ENCODE measurements around the gene C1orf167.

Gene C1orf167

DNA sequence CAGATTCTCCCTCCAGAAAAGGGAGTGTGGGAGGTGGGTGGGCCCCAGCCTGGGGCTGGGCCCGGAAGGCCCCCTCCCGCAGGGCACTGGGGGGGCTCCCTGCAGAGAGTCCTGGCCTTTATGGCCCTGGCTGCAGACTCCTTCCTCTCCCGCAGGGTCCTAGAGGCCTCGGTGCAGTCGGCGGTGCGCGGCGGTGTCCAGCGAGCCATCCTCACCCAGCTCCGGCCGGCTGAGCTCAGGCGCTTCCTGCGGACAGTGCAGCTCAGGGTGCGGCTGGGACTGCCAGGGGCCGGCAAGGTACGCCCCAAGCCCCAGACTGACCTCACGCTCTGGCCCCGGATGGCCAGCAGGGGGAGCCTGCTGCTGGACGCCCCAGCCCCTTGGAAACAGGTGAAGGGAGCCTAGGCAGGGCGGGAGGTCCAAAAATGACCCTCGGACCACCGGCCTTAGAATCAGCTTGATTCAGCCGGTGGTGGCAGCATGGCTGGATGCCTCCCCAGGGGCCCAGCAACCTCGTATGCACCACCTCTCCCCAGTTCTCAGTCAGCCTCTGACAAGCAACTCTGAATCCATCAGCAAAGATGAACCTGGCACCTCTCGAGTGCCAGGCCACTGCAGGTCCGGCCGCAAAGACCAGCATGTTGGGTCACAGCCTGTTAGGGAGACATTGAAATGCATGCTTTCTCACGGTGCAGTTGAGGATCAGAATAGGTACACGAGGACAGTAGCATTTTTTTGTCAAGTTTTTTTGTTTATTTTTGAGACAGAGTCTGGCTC, 23.2 kb downstream of the C1orf167 start:
- FAIRE-seq (no peak), DNase-seq (ENCODE audit: low spot score) (peak; percentile 56)

DNA sequence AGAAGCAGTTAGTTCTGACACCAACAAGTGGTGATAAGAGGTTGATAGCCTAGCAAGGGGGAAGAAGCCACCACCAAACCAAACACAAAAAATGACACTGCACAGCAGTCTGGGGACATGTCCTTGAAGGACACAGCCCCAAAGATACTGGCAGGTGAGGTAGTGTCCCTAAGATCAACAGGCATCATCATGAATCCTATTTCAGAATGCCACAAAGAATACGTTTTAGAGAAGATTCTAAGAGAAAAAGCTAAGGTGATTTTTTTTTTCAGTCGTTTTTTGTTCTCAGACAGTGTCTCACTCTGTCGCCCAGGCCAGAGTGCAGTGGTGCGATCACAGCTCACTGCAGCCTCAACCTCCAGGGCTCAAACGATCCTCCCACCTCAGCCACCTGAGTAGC, 24.2 kb downstream of the C1orf167 start:
- FAIRE-seq (no peak), DNase-seq (ENCODE audit: low spot score) (no peak)

DNA sequence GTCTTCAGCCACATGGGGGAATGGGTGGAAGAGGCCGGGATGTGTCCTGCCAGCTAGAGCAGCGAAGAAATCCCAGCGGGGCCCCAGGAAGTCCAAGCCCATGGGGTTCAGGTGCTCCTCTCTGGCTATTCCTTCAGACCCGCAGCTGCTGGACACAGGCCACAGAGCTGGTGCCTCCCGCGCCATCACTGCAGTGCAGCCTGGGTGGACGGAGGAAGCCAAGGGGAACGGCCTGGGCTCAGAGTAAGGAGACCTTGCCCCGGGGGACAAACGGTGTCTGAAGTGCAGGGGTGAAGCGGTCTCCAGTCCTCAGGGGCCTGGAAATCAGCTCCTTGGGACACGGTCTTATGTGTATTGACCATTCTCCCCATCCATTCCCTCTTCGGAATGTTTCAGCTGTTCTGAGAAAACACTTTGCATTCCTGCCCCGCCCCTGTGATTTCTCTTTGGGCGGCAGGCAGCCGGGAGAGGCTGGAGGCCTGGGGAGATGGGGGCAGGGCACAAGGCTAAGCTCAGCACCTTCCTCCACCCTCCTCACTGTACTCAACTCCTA, 25.3 kb downstream of the C1orf167 start:
- FAIRE-seq: no peak
- no peak for DNase-seq (ENCODE audit: low spot score)

DNA sequence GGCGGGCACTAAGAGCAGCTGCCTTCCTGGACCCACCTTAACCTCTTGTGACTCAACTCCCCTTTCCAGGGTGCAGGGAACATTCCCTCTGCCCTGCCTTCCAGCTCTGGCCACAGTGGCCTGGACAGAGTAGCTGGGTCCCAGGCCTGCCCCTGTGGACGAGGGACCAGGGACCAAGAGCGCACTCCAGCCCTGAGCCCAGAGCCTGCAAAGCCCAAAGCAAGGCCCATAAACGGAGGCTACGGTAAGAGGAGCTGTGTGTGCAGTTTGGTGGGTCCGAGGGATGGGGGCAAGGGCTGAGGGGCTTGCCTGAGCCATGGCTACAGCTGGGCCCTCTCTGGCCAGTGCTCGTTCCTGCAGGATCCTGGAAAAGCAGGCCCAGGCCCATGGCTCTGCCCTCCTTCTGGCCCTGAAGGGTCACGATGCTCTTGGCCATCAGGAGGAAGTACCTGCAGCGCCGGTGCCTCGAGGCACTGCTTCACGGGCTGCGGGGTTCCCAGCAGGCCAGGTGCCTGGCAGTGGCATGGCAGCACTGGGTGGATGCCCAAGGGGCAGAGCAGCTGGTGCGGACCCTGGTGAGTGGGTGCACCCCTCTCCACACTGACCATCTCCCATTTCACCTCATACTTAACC, 25.9 kb downstream of the C1orf167 start:
- no peak for FAIRE-seq
- no peak for DNase-seq (ENCODE audit: low spot score)

DNA sequence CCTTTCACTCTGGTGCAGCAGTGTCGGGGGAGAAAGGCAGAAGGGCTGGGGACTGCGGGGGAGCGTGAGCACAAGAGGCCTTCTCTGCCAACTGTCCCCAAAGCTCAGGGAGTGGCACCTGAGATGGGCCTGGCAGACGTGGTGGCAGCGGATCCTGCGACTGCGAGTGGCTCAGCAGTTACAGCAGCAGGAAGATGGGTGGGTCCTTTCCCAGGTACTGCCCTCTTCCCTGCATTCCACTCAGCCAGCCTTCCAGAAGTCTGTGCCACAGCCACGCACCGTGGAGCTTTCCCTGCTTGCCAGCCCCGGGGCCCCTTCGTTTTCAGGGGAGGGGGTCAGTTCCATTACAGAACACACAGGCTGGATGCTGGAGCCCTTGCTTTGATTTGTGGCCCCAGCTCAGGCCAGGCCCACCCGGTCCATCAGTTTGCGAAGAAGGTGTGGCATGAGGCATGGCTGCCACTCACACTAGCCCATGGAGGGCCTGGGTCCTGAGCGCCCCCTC, 26.6 kb downstream of the C1orf167 start:
- FAIRE-seq: no peak

DNA sequence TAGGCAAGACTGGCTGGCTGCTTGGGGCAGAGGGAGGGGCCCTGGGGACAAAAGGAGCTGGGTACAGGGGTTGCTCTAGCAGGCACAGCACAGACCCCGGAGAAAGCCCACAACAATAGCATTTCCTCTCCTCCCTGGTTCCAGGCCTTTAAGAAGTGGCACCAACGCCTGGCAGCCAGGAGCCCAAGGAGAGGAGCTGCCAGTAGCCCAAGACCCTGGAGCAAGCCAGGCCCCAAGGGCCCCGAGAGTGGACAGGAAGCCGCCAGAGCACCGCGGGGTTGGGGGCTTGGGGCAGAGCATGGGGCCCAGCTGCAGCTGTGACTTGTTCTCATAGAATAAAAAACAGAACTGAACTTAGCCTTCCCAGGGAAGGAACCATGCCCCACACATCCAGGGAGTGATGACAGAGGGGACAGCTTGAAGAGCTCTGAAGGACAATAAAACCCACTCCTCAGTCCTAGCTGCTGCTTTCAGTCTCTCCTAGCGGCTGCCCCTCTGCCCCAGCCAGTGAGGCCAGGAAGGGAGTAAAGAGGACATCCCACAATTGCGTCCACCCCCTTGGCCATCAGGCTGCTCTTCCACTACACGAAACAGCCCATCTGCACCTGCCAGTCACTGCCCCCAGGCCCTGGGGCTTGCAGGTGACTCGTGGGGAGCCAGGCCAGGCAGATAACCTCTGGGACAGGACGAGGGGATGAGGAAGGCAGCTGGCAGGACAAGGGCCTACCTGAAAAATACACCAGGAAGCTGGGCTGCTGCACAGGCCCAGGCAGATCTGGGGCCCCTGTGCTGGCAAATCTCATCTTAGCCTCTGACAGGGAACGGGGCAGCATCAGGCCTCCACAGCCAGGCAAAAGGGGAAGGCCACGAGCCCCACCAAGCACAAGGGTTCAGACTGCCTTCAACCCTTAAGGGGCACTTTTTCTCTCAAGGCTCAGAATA, 27.4 kb downstream of the C1orf167 start:
- DNase-seq (ENCODE audit: low spot score): no peak
- FAIRE-seq: no peak

More for the DNA sequence above, 26.6 kb downstream of the C1orf167 start:
- DNase-seq (ENCODE audit: low spot score): no peak

DNA sequence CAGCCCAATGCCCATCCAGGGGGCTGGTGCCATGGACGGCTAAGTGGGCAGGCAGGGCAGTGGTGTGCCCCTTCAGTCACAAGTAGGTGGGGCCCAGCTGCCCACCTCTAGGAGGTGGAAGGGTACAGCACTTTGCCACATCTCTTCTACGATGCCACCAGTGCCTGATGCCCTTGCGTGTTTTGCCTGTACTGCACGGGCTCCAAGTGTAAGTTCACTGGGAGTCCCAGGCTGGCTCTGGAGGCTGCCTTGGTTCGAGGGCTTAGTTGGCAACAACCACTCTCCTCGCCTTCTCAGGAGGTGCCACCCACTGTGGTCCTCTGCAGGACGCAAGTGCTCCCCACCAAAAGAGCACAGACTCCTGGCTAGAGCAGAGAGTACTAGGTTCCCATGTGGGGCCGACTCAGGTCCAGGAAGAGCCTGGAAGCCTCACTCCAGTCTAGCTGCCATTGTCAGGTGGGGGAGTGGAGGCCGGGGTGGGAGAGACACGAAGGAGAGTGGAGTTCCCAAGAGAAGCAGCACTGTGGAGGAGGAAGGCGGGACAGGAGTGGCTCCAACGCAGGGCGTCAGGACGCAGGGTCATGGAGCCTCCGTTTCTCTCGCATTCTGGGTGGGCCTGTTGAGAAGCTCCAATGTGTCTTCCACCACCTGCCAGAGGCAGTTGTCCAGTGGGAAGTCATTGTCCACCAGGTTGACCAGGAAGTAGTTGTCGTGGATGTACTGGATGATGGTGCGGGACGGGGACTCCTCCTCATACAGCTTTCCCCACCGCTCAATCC, 28.3 kb downstream of the C1orf167 start:
- FAIRE-seq (no peak), DNase-seq (ENCODE audit: low spot score) (no peak)

DNA sequence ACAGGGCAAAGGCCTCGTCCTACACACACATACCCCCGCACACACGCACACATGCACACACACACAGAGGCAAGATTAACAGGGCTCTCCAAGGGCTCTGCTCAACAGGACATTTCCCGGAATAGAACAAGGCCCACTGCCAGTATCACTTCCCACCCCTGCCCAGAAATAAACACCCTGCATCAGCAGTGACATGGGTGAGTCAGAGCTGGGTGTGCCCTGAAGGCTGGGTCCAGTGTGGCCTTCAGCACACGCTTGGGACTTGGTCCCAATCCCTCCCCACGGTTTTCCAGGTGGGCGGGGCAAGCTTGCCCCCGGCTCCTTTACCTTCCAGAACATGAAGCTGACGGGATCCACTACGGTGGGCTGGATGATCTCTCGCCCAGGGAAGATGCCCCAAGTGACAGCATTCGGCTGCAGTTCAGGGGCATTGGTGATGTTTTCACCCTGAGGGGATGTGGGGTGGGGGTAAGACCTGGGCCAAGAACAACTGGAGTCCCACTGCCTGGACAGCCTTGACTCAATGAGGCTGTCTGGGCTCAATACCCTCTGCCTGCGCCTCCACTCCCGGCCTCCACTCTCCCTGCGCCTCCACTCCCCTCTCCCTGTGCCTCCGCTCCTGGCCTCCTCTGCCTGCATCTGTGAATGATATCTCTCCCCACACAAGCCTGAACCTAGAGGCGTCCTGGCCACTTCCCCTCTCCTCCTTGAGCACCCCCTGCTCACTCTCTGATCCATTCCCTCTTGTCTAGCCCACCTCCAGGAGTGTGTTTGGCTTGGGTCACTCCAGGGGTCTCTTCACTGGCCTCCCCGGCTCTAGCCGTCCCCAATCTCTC, 29.1 kb downstream of the C1orf167 start:
- DNase-seq (ENCODE audit: low spot score) (no peak), FAIRE-seq (no peak)

DNA sequence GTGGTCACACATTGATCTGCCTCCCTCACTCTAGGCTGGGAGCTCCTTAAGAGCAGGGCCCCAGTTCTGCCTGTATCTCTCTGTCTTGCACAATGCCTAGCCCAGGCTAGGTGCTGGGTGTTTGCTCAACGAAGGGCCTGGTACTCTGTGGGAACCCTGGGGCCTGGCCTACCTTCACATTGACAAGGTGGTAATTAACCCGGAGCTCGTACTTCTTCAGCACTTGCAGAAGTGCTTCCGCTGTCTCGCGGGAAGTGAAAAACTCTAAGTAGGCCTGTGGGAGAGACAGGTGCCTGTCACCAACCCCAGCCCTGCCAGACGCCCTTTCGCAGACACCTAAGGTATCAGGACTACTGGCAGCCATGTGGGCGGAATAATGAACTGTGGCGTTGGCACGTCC, 30.1 kb downstream of the C1orf167 start:
- FAIRE-seq (no peak), DNase-seq (ENCODE audit: low spot score) (no peak)

DNA sequence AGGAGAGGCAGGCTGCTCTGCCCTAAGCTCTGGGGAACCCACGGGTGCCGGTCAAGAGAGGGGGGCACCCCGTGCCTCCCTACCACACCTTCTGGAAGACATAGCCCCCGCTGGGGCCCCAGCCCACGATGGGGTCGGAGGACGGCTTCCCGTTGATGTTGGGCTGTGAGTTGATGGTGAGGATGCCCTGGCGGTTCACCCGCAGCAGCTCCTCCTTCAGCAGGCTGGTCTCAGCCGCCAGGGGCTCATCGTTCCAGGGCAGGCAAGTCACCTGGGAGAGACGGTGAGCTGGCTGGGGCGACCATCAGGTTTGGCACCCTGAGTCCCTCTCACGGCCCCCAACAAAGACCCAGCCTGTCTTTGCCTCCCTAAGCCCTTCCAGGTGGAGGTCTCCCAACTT, 31.8 kb downstream of the C1orf167 start:
- FAIRE-seq: no peak
- no peak for DNase-seq (ENCODE audit: low spot score)

DNA sequence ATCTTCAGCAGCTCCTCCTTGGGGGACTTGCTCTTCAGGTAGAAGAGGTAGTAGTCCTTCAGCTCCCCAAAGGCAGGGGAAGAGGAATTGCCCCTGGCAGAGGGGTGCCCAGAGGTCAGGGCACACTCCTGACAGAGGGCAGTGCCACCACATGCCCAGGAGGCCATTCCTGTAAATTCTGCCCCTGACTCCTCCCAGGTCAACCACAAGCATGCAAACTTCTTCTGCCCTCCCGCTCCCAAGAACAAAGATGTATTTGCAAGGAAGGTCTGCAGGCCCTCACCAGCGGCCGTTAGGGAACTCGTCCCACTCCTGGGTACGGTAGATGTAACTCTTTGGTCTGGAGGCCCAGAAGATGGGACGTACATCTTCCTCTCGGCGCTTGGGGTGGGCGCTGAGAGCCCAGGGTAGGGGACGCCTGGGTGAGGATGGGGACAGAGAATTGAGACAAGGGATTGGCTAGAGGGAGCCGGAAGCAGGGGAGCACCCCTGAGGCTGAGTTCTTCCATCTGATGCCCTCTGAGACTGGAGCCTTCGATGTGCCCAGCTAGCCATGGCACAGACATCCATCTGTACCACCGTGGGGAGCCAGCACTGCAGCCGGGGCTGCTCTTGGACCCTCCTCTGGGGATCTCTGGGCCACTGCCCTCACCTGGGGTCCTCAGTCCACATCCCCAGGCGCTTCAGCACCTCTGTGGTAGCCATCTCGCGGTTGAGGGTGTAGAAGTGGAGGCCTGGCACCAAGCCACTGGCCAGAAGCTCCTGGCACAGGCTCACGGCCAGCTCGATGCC, 32.6 kb downstream of the C1orf167 start:
- DNase-seq (ENCODE audit: low spot score) (no peak), FAIRE-seq (no peak)

DNA sequence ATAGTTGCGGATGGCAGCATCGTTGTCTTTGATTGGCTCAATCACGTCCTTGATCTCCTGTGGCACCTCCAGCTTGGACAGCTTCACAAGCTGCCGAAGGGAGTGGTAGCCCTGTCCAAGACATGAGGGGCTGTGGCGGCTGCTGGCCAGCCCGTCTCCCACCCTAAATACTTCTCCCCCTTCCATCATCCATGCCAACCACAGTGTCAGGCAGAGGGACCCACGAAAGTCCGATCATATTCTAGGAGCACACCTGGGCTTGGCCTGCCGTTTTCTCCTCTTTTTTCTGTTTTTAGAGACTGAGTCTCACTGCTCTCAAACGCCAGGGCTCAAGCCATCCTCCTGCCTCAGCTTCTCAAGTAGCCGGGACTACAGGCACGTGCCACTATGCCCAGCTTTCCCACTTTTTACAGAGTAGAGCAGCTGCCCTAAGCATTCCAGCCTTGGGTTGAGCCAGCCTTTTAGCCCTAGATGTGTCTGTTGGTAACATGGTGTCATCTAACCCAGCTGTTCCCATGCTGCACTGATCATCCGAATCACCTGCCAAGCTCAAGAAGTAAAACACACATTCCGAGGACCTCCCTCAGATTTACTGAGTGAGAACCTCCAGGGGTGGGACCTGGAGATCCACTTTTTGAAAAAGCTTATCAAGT, 33.4 kb downstream of the C1orf167 start:
- DNase-seq (ENCODE audit: low spot score): no peak
- no peak for FAIRE-seq

DNA sequence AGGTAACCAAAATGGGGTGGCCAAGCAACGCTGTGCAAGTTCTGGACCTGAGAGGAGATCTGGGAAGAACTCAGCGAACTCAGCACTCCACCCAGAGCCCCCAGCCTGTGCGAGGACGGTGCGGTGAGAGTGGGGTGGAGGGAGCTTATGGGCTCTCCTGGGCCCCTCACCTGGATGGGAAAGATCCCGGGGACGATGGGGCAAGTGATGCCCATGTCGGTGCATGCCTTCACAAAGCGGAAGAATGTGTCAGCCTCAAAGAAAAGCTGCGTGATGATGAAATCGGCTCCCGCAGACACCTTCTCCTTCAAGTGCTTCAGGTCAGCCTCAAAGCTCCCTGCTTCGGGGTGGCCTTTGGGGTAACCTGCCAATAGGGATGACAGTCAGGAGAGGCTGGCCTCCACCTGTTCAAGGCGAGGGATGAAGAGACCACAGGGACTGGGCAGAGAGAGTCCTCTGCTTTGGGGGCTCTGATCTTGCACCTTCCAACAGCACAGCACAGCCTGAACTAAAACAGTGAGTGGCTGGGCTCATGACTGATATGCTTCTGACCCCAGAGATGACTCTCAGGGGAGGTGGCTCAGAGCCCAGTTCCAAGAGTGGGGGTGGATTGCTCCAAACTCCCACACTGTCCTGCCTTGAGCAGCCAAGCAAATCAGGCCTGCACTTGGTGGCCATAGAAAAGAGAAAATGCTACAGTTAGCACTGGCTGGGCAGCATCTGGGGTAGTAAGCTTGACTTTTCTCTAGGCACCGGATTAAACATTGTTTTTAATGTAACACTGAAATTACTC, 34.2 kb downstream of the C1orf167 start:
- peak; percentile 97 for FAIRE-seq
- peak; percentile 92 for DNase-seq (ENCODE audit: low spot score)

DNA sequence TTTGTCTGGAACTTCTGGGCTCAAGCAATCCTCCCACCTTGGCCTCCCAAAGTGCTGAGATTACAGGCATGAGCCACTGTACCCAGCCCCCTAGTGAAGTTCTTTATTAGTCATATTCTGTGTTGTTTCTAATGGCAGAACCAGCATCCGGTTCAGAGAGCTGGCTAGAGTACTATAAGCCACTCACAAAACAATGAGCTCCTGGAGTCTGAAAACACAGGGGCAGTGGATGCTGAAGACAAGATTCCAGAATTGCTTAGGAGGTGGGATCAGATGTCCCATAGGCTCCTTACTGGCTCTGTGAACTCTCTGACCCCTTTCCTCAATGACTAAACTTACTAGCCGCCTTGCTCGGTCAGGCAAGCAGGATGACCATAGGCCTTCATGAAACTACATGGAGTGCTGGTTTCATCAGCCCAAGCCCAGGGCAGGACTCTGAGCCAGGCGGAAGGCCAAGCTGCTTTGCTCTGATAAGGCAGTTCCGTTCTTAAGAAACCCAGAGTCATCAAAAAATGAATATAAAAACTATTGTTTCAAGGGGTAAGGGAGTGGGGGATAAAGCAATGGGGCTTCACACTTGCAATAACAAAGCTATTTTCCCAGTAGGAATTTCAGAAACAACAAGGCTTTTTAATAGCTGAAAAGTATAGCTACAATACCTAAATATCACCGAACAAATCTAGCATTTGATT, 35.7 kb downstream of the C1orf167 start:
- peak; percentile 98 for DNase-seq (ENCODE audit: low spot score)
- FAIRE-seq: peak; percentile 97

DNA sequence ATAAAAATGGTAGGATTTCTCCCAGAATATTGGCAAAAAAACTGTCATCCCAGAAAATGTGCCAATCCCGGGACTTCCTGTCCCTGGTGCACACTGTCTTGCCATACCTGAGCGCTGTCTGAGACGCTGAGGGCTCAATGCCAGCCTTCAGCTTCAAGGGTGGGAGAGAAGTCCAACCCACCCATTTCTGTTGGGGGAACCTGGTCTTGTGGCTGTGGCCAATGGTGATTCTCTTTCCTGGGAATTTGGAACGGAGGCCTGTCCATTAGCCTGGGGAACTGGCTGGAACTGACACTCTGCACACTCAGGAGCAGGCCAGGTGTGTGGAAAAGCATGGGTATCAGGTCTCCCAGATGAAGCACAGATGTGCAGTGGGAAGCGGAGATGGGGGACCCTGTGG, 37.1 kb downstream of the C1orf167 start:
- no peak for DNase-seq (ENCODE audit: low spot score)
- FAIRE-seq: no peak

DNA sequence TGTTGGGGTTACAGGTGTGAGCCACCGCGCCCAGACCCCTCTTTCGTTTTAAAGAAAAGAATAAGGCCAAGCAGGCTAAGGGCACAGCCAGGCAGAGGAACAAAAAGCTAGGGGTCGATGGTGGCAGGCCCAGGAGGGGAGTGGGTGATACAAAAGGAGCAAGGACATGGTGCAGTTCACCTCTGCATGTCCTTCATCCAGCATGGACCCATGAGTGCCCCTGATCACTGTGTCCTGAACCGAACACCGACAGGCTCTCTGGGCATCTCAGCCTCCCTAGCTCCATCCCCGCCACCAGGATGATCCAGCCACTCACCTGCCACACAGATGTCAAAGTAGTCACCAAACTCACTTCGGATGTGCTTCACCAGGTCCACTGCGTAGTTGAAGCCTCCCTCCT, 37.9 kb downstream of the C1orf167 start:
- no peak for FAIRE-seq
- no peak for DNase-seq (ENCODE audit: low spot score)

DNA sequence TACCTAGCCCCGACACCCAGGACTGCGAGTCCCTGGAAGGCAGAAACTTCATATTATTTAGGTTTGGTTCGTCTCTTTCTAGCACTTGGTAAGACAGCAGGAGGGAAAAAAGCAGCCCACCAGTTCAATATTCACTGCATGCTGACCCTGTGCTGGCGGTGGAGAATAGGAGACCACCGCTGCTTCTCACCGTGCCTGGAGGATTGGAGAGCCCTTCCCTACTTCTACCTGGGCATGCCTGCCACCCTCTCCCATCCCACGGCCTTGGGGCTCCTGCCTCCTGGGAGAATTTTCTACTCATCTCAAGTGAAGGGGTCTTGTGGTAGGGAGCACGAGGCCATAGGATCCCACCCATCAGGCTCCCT, 38.4 kb downstream of the C1orf167 start:
- no peak for FAIRE-seq
- no peak for DNase-seq (ENCODE audit: low spot score)

All from RCC 7860 (cell line).